Measurements from ENCODE around the gene C15orf39. TPM values are rescaled to one million over a fixed set of nuclear protein-coding genes. Genes with fewer than 3 reads are reported as not detected.

The C15orf39 gene
- total and polyA plus RNA-seq, 2 of the 13 experiments (the other 11 are each of a cell fraction or from before 2014, with no cell fraction given): 6.2 to 13.5 TPM

DNA sequence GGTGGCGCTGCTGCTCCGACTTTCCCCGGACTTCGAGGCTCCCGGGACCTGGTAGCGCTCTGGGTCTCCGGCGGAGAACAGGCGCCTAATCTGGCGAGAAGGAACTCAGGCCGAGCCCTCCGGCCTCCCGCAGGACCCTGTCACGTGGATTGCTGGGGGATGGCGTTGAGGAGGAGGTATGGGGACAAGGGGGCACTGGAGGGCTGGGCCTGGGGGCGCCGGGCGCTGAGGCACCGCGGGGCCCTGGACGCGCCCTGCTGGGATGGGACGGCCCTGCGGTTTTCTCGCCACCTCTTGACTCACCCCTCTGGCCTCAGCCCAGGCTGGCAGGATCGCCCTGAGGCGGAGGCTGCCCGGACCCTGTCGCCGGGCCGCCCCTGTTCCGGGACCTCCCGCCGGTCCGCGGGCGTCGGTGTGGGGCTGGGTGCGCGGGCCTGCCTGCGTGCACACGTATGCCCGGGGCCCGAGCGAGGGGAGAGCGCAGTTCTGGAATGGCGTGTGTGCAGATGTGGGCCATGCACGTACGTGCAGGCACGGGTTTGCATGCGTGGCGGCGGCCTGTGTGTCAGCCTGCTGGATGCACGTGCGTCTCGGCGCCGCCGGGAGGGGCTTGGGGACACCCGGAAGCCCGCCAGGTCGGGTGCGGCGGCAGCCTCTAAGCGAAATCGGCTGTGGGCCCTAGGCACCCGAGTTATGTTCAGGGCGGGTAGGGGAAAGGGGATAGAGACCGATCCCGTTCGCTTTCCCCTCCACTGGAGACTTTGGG is 752 bp downstream of the C15orf39 start (continued):
- no peak; the same call in 1 of the 2 replicates for TF ChIP-seq EED (CRISPR knock-in tag; IDR thresholded peaks at IDR 0.05)
- 0 out of 2 replicates have a peak, but pooled peaks have one; percentile 30 for TF ChIP-seq MEIS1 (CRISPR knock-in tag; IDR thresholded peaks at IDR 0.05; ENCODE audit: borderline replicate concordance)
- TF ChIP-seq GABPB1 (CRISPR knock-in tag; IDR thresholded peaks at IDR 0.05): peak; percentile 79
- peak; percentile 78; the same call in 1 of the 2 replicates for TF ChIP-seq CHCHD3 (CRISPR knock-in tag; IDR thresholded peaks at IDR 0.05)
- no peak for TF ChIP-seq ZNF230 (CRISPR knock-in tag; IDR thresholded peaks at IDR 0.05)
- TF ChIP-seq, protein P1, sequence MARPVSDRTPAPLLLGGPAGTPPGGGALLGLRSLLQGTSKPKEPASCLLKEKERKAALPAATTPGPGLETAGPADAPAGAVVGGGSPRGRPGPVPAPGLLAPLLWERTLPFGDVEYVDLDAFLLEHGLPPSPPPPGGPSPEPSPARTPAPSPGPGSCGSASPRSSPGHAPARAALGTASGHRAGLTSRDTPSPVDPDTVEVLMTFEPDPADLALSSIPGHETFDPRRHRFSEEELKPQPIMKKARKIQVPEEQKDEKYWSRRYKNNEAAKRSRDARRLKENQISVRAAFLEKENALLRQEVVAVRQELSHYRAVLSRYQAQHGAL (CRISPR knock-in tag; IDR thresholded peaks at IDR 0.05; ENCODE audit: not compliant biosample characterization): peak; percentile 26
- TF ChIP-seq CENPX (CRISPR knock-in tag; IDR thresholded peaks at IDR 0.05): no peak
- TF ChIP-seq GABPA (IDR thresholded peaks at IDR 0.05; ENCODE audit: low read depth, low read length): no peak
- TF ChIP-seq GABPA (CRISPR knock-in tag; IDR thresholded peaks at IDR 0.05; ENCODE audit: low read depth): 0 out of 2 replicates have a peak, but pooled peaks have one; percentile 20
- no peak for TF ChIP-seq IKZF4 (CRISPR knock-in tag; IDR thresholded peaks at IDR 0.05; ENCODE audit: borderline replicate concordance, low read depth, not compliant biosample characterization)
- TF ChIP-seq, protein P2, sequence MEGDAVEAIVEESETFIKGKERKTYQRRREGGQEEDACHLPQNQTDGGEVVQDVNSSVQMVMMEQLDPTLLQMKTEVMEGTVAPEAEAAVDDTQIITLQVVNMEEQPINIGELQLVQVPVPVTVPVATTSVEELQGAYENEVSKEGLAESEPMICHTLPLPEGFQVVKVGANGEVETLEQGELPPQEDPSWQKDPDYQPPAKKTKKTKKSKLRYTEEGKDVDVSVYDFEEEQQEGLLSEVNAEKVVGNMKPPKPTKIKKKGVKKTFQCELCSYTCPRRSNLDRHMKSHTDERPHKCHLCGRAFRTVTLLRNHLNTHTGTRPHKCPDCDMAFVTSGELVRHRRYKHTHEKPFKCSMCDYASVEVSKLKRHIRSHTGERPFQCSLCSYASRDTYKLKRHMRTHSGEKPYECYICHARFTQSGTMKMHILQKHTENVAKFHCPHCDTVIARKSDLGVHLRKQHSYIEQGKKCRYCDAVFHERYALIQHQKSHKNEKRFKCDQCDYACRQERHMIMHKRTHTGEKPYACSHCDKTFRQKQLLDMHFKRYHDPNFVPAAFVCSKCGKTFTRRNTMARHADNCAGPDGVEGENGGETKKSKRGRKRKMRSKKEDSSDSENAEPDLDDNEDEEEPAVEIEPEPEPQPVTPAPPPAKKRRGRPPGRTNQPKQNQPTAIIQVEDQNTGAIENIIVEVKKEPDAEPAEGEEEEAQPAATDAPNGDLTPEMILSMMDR (CRISPR knock-in tag; IDR thresholded peaks at IDR 0.05): no peak; the same call in 1 of the 2 replicates
- no peak for TF ChIP-seq ZNF850 (CRISPR knock-in tag; conservative IDR thresholded peaks at IDR 0.05)
- TF ChIP-seq, protein P3, sequence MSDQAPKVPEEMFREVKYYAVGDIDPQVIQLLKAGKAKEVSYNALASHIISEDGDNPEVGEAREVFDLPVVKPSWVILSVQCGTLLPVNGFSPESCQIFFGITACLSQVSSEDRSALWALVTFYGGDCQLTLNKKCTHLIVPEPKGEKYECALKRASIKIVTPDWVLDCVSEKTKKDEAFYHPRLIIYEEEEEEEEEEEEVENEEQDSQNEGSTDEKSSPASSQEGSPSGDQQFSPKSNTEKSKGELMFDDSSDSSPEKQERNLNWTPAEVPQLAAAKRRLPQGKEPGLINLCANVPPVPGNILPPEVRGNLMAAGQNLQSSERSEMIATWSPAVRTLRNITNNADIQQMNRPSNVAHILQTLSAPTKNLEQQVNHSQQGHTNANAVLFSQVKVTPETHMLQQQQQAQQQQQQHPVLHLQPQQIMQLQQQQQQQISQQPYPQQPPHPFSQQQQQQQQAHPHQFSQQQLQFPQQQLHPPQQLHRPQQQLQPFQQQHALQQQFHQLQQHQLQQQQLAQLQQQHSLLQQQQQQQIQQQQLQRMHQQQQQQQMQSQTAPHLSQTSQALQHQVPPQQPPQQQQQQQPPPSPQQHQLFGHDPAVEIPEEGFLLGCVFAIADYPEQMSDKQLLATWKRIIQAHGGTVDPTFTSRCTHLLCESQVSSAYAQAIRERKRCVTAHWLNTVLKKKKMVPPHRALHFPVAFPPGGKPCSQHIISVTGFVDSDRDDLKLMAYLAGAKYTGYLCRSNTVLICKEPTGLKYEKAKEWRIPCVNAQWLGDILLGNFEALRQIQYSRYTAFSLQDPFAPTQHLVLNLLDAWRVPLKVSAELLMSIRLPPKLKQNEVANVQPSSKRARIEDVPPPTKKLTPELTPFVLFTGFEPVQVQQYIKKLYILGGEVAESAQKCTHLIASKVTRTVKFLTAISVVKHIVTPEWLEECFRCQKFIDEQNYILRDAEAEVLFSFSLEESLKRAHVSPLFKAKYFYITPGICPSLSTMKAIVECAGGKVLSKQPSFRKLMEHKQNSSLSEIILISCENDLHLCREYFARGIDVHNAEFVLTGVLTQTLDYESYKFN (CRISPR knock-in tag; conservative IDR thresholded peaks at IDR 0.05): no peak
- peak; percentile 60; the same call in 1 of the 2 replicates for TF ChIP-seq ZNF552 (CRISPR knock-in tag; IDR thresholded peaks at IDR 0.05; ENCODE audit: borderline replicate concordance)
- peak; percentile 70; the same call in 1 of the 2 replicates for TF ChIP-seq ELF1 (CRISPR knock-in tag; IDR thresholded peaks at IDR 0.05)
- no peak for TF ChIP-seq CC2D1A (CRISPR knock-in tag; IDR thresholded peaks at IDR 0.05)
- peak; percentile 68 for TF ChIP-seq BRD4 (CRISPR knock-in tag; IDR thresholded peaks at IDR 0.05)
- no peak for TF ChIP-seq ZNF260 (CRISPR knock-in tag; IDR thresholded peaks at IDR 0.05; ENCODE audit: borderline replicate concordance, low read depth)
- TF ChIP-seq MTA1 (CRISPR knock-in tag; IDR thresholded peaks at IDR 0.05; ENCODE audit: borderline replicate concordance): peak; percentile 40; the same call in 1 of the 2 replicates

All from HepG2 (cell line).